Keratinocyte (primary cell): Measurements from ENCODE around the gene ANAPC16.

Experiments
- EZH2 ChIP-seq: IDR thresholded peaks from one replicate; pipeline ENCODE4 v1.6.1; 2012; ENCODE audit warnings: inconsistent platforms, mild to moderate bottlenecking, low read length, moderate library complexity
- TF ChIP-seq, protein P1 (sequence below), 3 experiments: IDR thresholded peaks in 1 of 3; conservative IDR thresholded peaks in 1 of 3; optimal IDR thresholded peaks in 1 of 3; 2 replicates in 2 of 3; 3 replicates in 1 of 3; pipeline versions ENCODE3 to v1.5.1; 2011; ENCODE audit warnings: low read length in 3 of 3, mild to moderate bottlenecking in 3 of 3, moderate library complexity in 2 of 3, control low read depth in 1 of 3, inconsistent platforms in 1 of 3; ENCODE audit not compliant: insufficient read depth in 2 of 3; ENCODE audit errors: extremely low read depth in 1 of 3

DNA sequence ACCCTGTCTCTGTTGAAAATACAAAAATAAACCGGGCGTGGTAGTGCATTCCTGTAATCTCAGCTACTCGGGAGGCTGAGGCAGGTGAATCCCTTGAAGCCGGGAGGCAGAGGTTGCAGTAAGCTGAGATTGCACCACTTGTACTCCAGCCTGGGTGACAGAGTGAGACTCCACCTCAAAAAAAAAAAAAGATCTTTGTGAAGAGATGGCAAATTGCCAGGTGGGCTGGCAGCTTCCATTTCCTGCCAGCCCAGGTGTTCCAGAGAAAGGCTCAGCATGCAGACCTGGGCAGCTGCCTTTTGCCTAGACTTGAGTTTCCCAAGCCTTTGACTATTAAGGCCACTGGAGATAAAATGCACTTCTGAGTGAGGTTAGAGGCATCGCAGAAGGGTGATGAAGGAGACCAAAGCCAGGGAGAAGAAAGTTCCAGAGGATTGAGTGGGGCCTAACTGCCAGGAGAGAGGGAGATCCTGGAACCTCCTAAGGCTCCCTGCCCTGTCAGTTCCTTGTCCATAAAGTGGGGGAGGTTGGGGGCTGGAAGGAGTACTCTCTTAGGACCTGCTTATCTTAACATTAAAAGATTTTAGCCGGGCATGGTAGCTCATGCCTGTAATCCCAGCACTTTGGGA, 47.9 kb downstream of the ANAPC16 start:
- TF ChIP-seq, protein P1, sequence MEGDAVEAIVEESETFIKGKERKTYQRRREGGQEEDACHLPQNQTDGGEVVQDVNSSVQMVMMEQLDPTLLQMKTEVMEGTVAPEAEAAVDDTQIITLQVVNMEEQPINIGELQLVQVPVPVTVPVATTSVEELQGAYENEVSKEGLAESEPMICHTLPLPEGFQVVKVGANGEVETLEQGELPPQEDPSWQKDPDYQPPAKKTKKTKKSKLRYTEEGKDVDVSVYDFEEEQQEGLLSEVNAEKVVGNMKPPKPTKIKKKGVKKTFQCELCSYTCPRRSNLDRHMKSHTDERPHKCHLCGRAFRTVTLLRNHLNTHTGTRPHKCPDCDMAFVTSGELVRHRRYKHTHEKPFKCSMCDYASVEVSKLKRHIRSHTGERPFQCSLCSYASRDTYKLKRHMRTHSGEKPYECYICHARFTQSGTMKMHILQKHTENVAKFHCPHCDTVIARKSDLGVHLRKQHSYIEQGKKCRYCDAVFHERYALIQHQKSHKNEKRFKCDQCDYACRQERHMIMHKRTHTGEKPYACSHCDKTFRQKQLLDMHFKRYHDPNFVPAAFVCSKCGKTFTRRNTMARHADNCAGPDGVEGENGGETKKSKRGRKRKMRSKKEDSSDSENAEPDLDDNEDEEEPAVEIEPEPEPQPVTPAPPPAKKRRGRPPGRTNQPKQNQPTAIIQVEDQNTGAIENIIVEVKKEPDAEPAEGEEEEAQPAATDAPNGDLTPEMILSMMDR (optimal IDR thresholded peaks at IDR 0.05 in 1 of 3, IDR thresholded peaks at IDR 0.05 in 1 of 3, conservative IDR thresholded peaks at IDR 0.05 in 1 of 3; ENCODE audit: extremely low read depth in 1 of 3, insufficient read depth in 2 of 3, low read length in 3 of 3), result no peak
- no peak for TF ChIP-seq EZH2
